Stomach (tissue), 9 donors: ENCODE results near the gene KY. TPM values are rescaled to one million over a fixed set of nuclear protein-coding genes. Genes with fewer than 3 reads are reported as not detected.

ENCODE experiments used
- DNase-seq, 2 donors: peaks; one replicate each; pipeline versions ENCODE4 v3.0.0 to v3.0.0-alpha.2; 2013 to 2019
- H3K27ac ChIP-seq, 5 donors: fragments of 200-600 bp in 4 of 5; sonication (generic) in 4 of 5; one replicate each; pipeline ENCODE4 v1.5.1; 2013 to 2019; ENCODE audit warnings: mild to moderate bottlenecking in 1 of 5, moderate library complexity in 1 of 5
- H3K27me3 ChIP-seq, 3 donors: fragments of 200-600 bp; sonication (generic); one replicate each; pipeline ENCODE4 v1.5.1; 2017 to 2019; ENCODE audit warnings: mixed run types in 1 of 3
- H3K36me3 ChIP-seq, 4 donors: fragments of 200-600 bp; sonication (generic); 1 replicate in 3 of 4; 2 replicates in 1 of 4; pipeline ENCODE4 v1.5.1; 2016 to 2019
- H3K4me1 ChIP-seq, 4 donors: fragments of 200-600 bp; sonication (generic); one replicate each; pipeline ENCODE4 v1.5.1; 2016 to 2019
- H3K4me3 ChIP-seq, 4 donors: fragments of 200-600 bp; sonication (generic) in 3 of 4; one replicate each; pipeline ENCODE4 v1.5.1; 2016 to 2019; ENCODE audit warnings: mild to moderate bottlenecking in 1 of 4
- H3K9me3 ChIP-seq, 4 donors: fragments of 200-600 bp; sonication (generic); one replicate each; pipeline ENCODE4 v1.5.1; 2016 to 2019
- EP300 ChIP-seq: sonication (generic); formaldehyde crosslinking; IDR thresholded peaks from one replicate; pipeline ENCODE4 v1.6.1; 2017; ENCODE audit warnings: antibody characterized with exemption
- POLR2A ChIP-seq, 4 donors: fragments of 450-650 bp; IDR thresholded peaks; one replicate each; pipeline ENCODE4 v1.6.1; 2016; ENCODE audit warnings: antibody characterized with exemption in 4 of 4, control low read depth in 2 of 4, mild to moderate bottlenecking in 1 of 4, moderate library complexity in 1 of 4
- POLR2AphosphoS5 ChIP-seq, 3 donors: sonication (generic); formaldehyde crosslinking; IDR thresholded peaks; one replicate each; pipeline ENCODE4 v1.6.1; 2016; ENCODE audit warnings: antibody characterized with exemption in 3 of 3
- WGBS, 5 donors: extraction: QIAGEN DNeasy Blood & Tissue Kit in 3 of 5; methylation state at CpG; one replicate each; pipeline versions ENCODE4 v1.1.5 to v1.1.7; 2013 to 2018; 5-methylcytosine and 5-hydroxymethylcytosine counted together
- intact Hi-C: fragments of 100-400 bp; cut with DNase I; formaldehyde crosslinking; loops from one replicate; pipeline ENCODE4 v1.15.1; 2023; ENCODE audit warnings: low total_unique reads
- polyA plus RNA-seq, 3 donors: library from polyadenylated mRNA; stranded (reverse); fragments of 200-250 nt; gene quantifications; one replicate each; pipeline ENCODE4 v1.2.3, GENCODE V29; 2013
- total RNA-seq, 5 donors: library from RNA; depleted of rRNA; stranded (reverse); fragments of >200 nt; gene quantifications; one replicate each; pipeline versions ENCODE4 v1.1.0 to v1.2.3, GENCODE V29; 2014 to 2016
- TF ChIP-seq, protein P1 (sequence below), 7 experiments: fragments of 450-650 bp in 4 of 7; fragments of 200-600 bp in 3 of 7; sonication (generic) in 3 of 7; IDR thresholded peaks; one replicate each; pipeline ENCODE4 v1.5.1; 2016 to 2019; ENCODE audit warnings: antibody characterized with exemption in 7 of 7, control low read depth in 2 of 7, mild to moderate bottlenecking in 1 of 7
- donor health status: healthy with polysubstance abuse.
- donor health status: Bipolar disorder and iron deficiency.
- donor health status: healthy.

KY gene
- total and polyA plus RNA-seq, 8 donors = 0.12 to 3.6 (median 0.31) TPM; not detected in 3

DNA sequence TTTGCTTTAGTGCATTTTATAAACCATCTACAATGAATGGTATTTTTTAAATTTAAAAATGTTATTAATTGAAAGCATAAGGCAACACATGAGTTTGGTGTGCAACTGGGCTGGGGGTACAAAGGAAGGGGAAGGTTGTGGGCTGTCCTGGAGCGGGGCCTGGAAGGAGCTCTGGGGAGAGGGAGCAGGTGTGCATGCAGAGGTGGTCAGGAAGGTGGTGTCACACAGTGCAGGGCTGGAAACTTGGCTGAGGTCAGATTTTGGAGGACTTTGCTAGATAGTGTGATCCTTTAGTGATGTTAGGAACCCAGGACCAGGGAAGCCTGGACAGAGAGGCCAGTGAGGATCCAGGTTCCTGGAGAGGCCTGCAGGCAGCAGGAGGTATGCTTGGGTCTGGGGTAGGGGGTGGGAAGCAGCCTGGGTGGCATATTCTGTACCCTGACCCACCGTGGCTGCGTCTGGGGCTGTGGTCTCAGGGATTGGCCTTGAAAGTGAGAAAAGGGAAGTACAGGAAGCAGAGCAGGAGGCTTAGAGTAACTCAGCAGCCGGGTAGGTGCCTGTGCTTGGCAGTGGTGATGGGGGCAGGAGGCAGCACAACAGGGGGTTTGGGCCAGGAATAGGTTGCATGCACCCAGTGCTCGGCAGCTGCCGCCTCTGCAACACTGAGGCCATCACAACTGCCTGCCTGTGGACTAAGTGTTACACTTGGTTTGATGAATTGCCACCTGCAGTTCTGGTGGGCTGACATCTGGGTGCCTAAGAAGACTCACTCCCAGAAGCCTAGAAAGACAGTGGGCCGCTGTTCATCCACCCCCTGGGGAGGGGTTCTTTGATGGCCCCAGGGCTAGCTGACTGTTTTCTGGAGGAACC is 33.0 kb downstream of the KY start:
- DNase-seq = peak in 1 of 2 donors; percentile 21
- TF ChIP-seq POLR2A (IDR thresholded peaks at IDR 0.05) (no peak), EP300 (no peak), POLR2AphosphoS5 (IDR thresholded peaks at IDR 0.05) (no peak)
- TF ChIP-seq, protein P1, sequence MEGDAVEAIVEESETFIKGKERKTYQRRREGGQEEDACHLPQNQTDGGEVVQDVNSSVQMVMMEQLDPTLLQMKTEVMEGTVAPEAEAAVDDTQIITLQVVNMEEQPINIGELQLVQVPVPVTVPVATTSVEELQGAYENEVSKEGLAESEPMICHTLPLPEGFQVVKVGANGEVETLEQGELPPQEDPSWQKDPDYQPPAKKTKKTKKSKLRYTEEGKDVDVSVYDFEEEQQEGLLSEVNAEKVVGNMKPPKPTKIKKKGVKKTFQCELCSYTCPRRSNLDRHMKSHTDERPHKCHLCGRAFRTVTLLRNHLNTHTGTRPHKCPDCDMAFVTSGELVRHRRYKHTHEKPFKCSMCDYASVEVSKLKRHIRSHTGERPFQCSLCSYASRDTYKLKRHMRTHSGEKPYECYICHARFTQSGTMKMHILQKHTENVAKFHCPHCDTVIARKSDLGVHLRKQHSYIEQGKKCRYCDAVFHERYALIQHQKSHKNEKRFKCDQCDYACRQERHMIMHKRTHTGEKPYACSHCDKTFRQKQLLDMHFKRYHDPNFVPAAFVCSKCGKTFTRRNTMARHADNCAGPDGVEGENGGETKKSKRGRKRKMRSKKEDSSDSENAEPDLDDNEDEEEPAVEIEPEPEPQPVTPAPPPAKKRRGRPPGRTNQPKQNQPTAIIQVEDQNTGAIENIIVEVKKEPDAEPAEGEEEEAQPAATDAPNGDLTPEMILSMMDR (IDR thresholded peaks at IDR 0.05) = no peak
- Histone ChIP-seq H3K4me3 (no peak overlapping the region), H3K27me3 (no peaks in the 10 kb centered on the region), H3K36me3 (peaks cover 0 to 21% (median 6%) of the 10 kb centered on the region in 4 donors), H3K27ac (no peak overlapping the region), H3K4me1 (no peaks in the 10 kb centered on the region), H3K9me3 (no peaks in the 10 kb centered on the region)
- WGBS, 5 donors = 59 to 82% (median 78%) methylated on average over 5 to 7 of the region's 7 CpGs
- intact Hi-C loops = no loop called here

DNA sequence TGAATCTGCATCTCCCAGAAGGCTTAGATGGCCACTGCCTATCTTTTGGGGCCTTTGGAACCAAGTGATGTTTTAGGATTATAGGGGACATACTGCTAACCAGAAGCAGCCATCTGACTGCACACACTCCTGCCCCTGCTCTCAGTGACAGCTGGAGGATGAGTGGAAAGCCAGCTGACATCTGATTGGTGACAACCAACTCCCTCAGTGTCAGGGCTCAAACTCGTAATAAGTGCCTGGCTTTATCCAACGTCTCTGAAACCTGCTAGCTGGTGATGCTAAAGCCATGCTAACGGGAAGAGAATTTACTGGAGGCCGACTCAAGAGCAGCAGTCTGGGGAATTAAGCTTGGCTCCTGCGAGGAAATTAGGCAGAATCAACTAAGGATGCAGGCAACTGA is 35.1 kb downstream of the KY start:
- Histone ChIP-seq H3K27ac (no peak overlapping the region), H3K4me3 (no peak overlapping the region), H3K36me3 (peaks cover 0 to 24% (median 6%) of the 10 kb centered on the region in 4 donors), H3K4me1 (no peaks in the 10 kb centered on the region), H3K27me3 (no peaks in the 10 kb centered on the region), H3K9me3 (no peaks in the 10 kb centered on the region)
- TF ChIP-seq EP300 (no peak), POLR2AphosphoS5 (IDR thresholded peaks at IDR 0.05) (no peak), POLR2A (IDR thresholded peaks at IDR 0.05) (no peak)
- TF ChIP-seq, protein P1 (IDR thresholded peaks at IDR 0.05) = no peak
- DNase-seq = no peak
- 80 to 89% (median 84%) methylated on average over 5 of the region's 5 CpGs for WGBS, 5 donors
- intact Hi-C loops = no loop called here

DNA sequence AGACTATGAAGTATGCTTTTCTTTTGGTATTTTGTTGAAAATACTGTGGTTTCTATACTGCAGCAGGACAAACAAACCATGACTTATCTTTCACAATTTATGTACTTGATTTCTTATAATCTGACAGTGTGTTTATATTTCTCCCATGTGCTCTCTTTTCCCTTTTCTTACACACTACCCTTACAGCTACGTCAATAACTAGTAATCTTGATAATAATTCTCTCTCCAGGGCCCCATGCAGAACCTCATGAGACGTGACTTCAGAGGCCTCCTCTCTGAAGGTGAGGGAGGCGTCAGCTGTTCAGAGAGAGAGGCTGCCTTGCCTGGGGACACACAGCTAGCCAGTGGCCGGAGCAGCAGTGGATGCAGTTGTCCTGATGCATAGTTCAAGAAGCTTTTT is 35.9 kb downstream of the KY start:
- H3K27me3 ChIP-seq = no peaks in the 10 kb centered on the region
- peak in 1 of 2 donors; percentile 46 for DNase-seq
- peaks cover 0 to 27% (median 6%) of the 10 kb centered on the region in 4 donors for H3K36me3 ChIP-seq
- no peak overlapping the region for H3K4me3 ChIP-seq
- no peaks in the 10 kb centered on the region for H3K4me1 ChIP-seq
- intact Hi-C loops = no loop called here
- TF ChIP-seq POLR2AphosphoS5 (IDR thresholded peaks at IDR 0.05) (no peak), EP300 (no peak), POLR2A (IDR thresholded peaks at IDR 0.05) (no peak)
- TF ChIP-seq, protein P1 (IDR thresholded peaks at IDR 0.05) = no peak
- H3K9me3 ChIP-seq = no peaks in the 10 kb centered on the region
- 38 to 70% (median 55%) methylated on average over 4 of the region's 4 CpGs for WGBS, 5 donors
- H3K27ac ChIP-seq = no peak overlapping the region

DNA sequence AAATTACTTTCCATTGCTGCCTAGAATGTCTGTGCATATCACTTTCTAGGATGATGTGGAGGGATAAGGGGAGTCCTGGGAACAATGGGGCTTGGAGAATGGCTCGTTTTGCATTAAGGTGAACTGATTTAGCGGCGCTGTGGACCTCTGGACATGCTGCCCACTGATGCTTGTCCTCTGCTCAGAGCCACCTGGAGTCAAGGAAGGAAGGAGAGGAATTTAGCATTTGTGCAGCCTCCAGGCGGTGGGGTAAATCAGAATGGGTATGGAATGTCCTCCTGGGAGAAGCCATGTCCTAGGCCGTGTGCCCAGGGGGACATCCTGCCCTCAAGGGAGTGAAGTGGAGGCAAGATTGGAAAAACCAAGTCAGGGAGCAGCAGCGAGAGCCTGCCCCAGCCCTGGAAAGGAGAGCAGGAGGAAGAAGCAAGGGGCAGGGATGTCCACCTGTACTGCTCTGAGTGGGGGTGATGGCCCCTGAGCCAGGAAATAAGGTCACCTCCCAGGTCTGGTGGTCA is 37.8 kb downstream of the KY start:
- H3K9me3 ChIP-seq = no peaks in the 10 kb centered on the region
- H3K4me1 ChIP-seq = no peaks in the 10 kb centered on the region
- H3K27ac ChIP-seq = no peak overlapping the region
- H3K36me3 ChIP-seq = peaks cover 0 to 28% (median 5%) of the 10 kb centered on the region in 4 donors
- no peak overlapping the region for H3K4me3 ChIP-seq
- intact Hi-C loops = no loop called here
- 71 to 86% (median 79%) methylated on average over 6 of the region's 6 CpGs for WGBS, 5 donors
- H3K27me3 ChIP-seq = no peaks in the 10 kb centered on the region
- DNase-seq = no peak
- TF ChIP-seq, protein P1 (IDR thresholded peaks at IDR 0.05) = no peak
- TF ChIP-seq POLR2AphosphoS5 (IDR thresholded peaks at IDR 0.05) (no peak), EP300 (no peak), POLR2A (IDR thresholded peaks at IDR 0.05) (no peak)
